PC-9 (cell line): ENCODE results near the gene SULT1A3. TPM values are rescaled to one million over a fixed set of nuclear protein-coding genes. Genes with fewer than 3 reads are reported as not detected.
A peak's percentile ranks its signal among the peaks of the same experiment; 100 is the strongest.
"Not testable (repeated sequence)": the region's sequence is repeated elsewhere in the genome, so short reads cannot be mapped to it uniquely, and the experiment has no call there.

ENCODE experiments used
- BruUV-seq: library from RNA; stranded (reverse); fragments of 400-500 nt; replicated peaks from 2 replicates; lab custom pipeline; 2021; lab: Mats Ljungman, UMichigan
- CTCF ChIA-PET: fragments of 300-600 bp; sonication (Branson Sonifier 250); formaldehyde crosslinking; loops from one replicate; lab custom pipeline; 2022; ENCODE audit warnings: antibody characterized with exemption; lab: Charles Lee
- POLR2A ChIA-PET: fragments of 300-600 bp; sonication (Branson Sonifier 250); formaldehyde crosslinking; loops from one replicate; lab custom pipeline; 2022; ENCODE audit warnings: antibody characterized with exemption; ENCODE audit not compliant: unreplicated experiment; lab: Charles Lee
- DNase-seq, 2 experiments: peaks; one replicate each; pipeline versions ENCODE4 v3.0.0 to v3.0.0-alpha.2; 2015 to 2022; ENCODE audit warnings: mixed read lengths in 1 of 2
- H2AFZ ChIP-seq: fragments of 200-600 bp; sonication (generic); 2 replicates; pipeline ENCODE4 v1.8.1; 2017; ENCODE audit warnings: antibody characterized with exemption
- H3F3A ChIP-seq: fragments of 200-600 bp; sonication (generic); 2 replicates; pipeline ENCODE4 v1.8.1; 2017; ENCODE audit warnings: antibody characterized with exemption, mild to moderate bottlenecking, low read depth; ENCODE audit not compliant: insufficient read depth
- H3K27ac ChIP-seq: fragments of 200-600 bp; sonication (generic); 2 replicates; pipeline ENCODE4 v1.6.1; 2016; ENCODE audit warnings: mixed run types
- H3K27me3 ChIP-seq: fragments of 200-600 bp; sonication (generic); 2 replicates; pipeline ENCODE4 v1.6.1; 2016; ENCODE audit warnings: low read depth, mixed run types; ENCODE audit not compliant: insufficient read depth
- H3K36me3 ChIP-seq: fragments of 200-600 bp; sonication (generic); 2 replicates; pipeline ENCODE4 v1.6.1; 2016; ENCODE audit warnings: low read depth, mixed run types
- H3K4me1 ChIP-seq: fragments of 200-600 bp; sonication (generic); replicated peaks from 2 replicates; pipeline ENCODE4 v1.6.1; 2016; ENCODE audit warnings: mixed run types; ENCODE audit not compliant: insufficient read depth
- H3K4me2 ChIP-seq: fragments of 200-600 bp; sonication (generic); 2 replicates; pipeline ENCODE4 v1.6.1; 2017; ENCODE audit warnings: mixed run types
- H3K4me3 ChIP-seq: fragments of 200-600 bp; sonication (generic); 2 replicates; pipeline ENCODE4 v1.6.1; 2016; ENCODE audit warnings: mixed run types
- H3K79me2 ChIP-seq: fragments of 200-600 bp; sonication (generic); 2 replicates; pipeline ENCODE4 v1.6.1; 2017; ENCODE audit warnings: low read depth, mixed run types
- H3K9me2 ChIP-seq: fragments of 200-600 bp; sonication (generic); 2 replicates; pipeline ENCODE4 v1.8.1; 2017; ENCODE audit warnings: mild to moderate bottlenecking; ENCODE audit not compliant: insufficient read depth
- H3K9me3 ChIP-seq: fragments of 200-600 bp; sonication (generic); 2 replicates; pipeline ENCODE4 v1.8.1; 2016; ENCODE audit warnings: low read depth; ENCODE audit not compliant: insufficient read depth
- H4K20me1 ChIP-seq: fragments of 200-600 bp; sonication (generic); 2 replicates; pipeline ENCODE4 v1.8.1; 2017; ENCODE audit not compliant: insufficient read depth
- intact Hi-C: fragments of 100-400 bp; cut with micrococcal nuclease; formaldehyde crosslinking; loops from one replicate; pipeline ENCODE4 v1.10.0; 2022; ENCODE audit not compliant: unreplicated experiment
- total RNA-seq: library from RNA; stranded (reverse); gene quantifications from 2 replicates; pipeline ENCODE4 v1.2.3, GENCODE V29; 2021

The SULT1A3 gene
- total RNA-seq, 1 experiment from 2014 or later: 103 TPM

GRCh38 chr16:30199608-30200343, 721 bp downstream of the SULT1A3 start:
- DNase-seq, POLR2A ChIA-PET: not testable (repeated sequence)

GRCh38 chr16:30205541-30206236, 6.6 kb downstream of the SULT1A3 start:
- H3K9me2 ChIP-seq, H3K79me2 ChIP-seq, CTCF ChIA-PET, H4K20me1 ChIP-seq, H2AFZ ChIP-seq, H3F3A ChIP-seq, H3K36me3 ChIP-seq, H3K9me3 ChIP-seq, intact Hi-C loops, POLR2A ChIA-PET, H3K4me1 ChIP-seq, H3K27me3 ChIP-seq: not testable (repeated sequence)
- Histone ChIP-seq H3K4me3 (peak overlapping the region; percentile 60; the same call in 1 of the 2 replicates), H3K4me2 (peak overlapping the region; percentile 68), H3K27ac (peak overlapping the region; percentile 54; the same call in 1 of the 2 replicates)
- peak in 1 of 2 experiments; percentile 46 for DNase-seq
- BruUV-seq: TSS peak; percentile 56

More at GRCh38 chr16:30199608-30200343, 721 bp downstream of the SULT1A3 start:
- BruUV-seq, H2AFZ ChIP-seq, H3F3A ChIP-seq, H3K27ac ChIP-seq, H3K9me3 ChIP-seq, H3K9me2 ChIP-seq, H4K20me1 ChIP-seq, H3K27me3 ChIP-seq, H3K79me2 ChIP-seq, H3K4me1 ChIP-seq, H3K36me3 ChIP-seq, intact Hi-C loops, H3K4me2 ChIP-seq, CTCF ChIA-PET, H3K4me3 ChIP-seq: not testable (repeated sequence)

- H4K20me1 ChIP-seq, H3K9me3 ChIP-seq, intact Hi-C loops, H2AFZ ChIP-seq, H3F3A ChIP-seq, H3K9me2 ChIP-seq, H3K36me3 ChIP-seq, H3K79me2 ChIP-seq, POLR2A ChIA-PET, H3K27me3 ChIP-seq, DNase-seq, CTCF ChIA-PET, H3K4me1 ChIP-seq, BruUV-seq: not testable (repeated sequence)
- Histone ChIP-seq H3K4me3 (peak overlapping the region; percentile 60; the same call in 1 of the 2 replicates), H3K27ac (peak overlapping the region; percentile 54; the same call in 1 of the 2 replicates), H3K4me2 (peak overlapping the region; percentile 68)
Measured at GRCh38 chr16:30206252-30206651, 7.2 kb downstream of the SULT1A3 start.

- H3K9me2 ChIP-seq, H3K27ac ChIP-seq, BruUV-seq, H4K20me1 ChIP-seq, H3K4me2 ChIP-seq, H3K9me3 ChIP-seq, H3K4me1 ChIP-seq, intact Hi-C loops, H3K4me3 ChIP-seq, H3K79me2 ChIP-seq, H2AFZ ChIP-seq, H3K36me3 ChIP-seq, CTCF ChIA-PET, H3K27me3 ChIP-seq, H3F3A ChIP-seq: not testable (repeated sequence)
- peak in 1 of 2 experiments; percentile 83 for DNase-seq
- POLR2A ChIA-PET: interaction anchor here (0.5 to 0.7 kb wide), 3 partner anchors 62 to 200 kb away, joined by 3 to 5 read pairs (median 3); no protein-coding TSS in a partner anchor
Measured at GRCh38 chr16:30207063-30207704, 8.1 kb downstream of the SULT1A3 start.

- H2AFZ ChIP-seq, H3F3A ChIP-seq, intact Hi-C loops, H3K4me1 ChIP-seq, H3K4me3 ChIP-seq, H3K9me3 ChIP-seq, H3K9me2 ChIP-seq, H3K36me3 ChIP-seq, BruUV-seq, H3K27me3 ChIP-seq, H3K79me2 ChIP-seq, H3K27ac ChIP-seq, H4K20me1 ChIP-seq, H3K4me2 ChIP-seq, CTCF ChIA-PET, POLR2A ChIA-PET: not testable (repeated sequence)
- peak in 1 of 2 experiments; percentile 93 for DNase-seq
Measured at GRCh38 chr16:30209032-30209431, 10.0 kb downstream of the SULT1A3 start.

- H4K20me1 ChIP-seq, H3F3A ChIP-seq, intact Hi-C loops, H3K79me2 ChIP-seq, H3K9me2 ChIP-seq, BruUV-seq, H3K4me2 ChIP-seq, H3K27me3 ChIP-seq, H3K4me3 ChIP-seq, H2AFZ ChIP-seq, POLR2A ChIA-PET, H3K27ac ChIP-seq, H3K36me3 ChIP-seq, H3K4me1 ChIP-seq, H3K9me3 ChIP-seq, CTCF ChIA-PET, DNase-seq: not testable (repeated sequence)
Measured at GRCh38 chr16:30211414-30211813, 12.4 kb downstream of the SULT1A3 start.

GRCh38 chr16:30217082-30217481, 18.0 kb downstream of the SULT1A3 start:
- CTCF ChIA-PET, H3K79me2 ChIP-seq, H3K4me3 ChIP-seq, H3K4me1 ChIP-seq, H3K9me3 ChIP-seq, H2AFZ ChIP-seq, H3K9me2 ChIP-seq, H4K20me1 ChIP-seq, H3K27me3 ChIP-seq, H3K36me3 ChIP-seq, POLR2A ChIA-PET, H3F3A ChIP-seq, H3K4me2 ChIP-seq, intact Hi-C loops, BruUV-seq, H3K27ac ChIP-seq: not testable (repeated sequence)
- peak in 1 of 2 experiments; percentile 4 for DNase-seq
